Anterior cingulate cortex (tissue), 58 donors: ENCODE results near the gene RBBP9.
A peak's percentile ranks its signal among the peaks of the same experiment; 100 is the strongest.
"Not testable (repeated sequence)": the region's sequence is repeated elsewhere in the genome, so short reads cannot be mapped to it uniquely, and the experiment has no call there.

Experiments
- DNase-seq, 58 donors: peaks; one replicate each; lab custom pipeline; 2025; lab: John Stamatoyannopoulos, UW

The RBBP9 gene

GRCh38 chr20:18506744-18507143 lies 9.7 kb upstream of the RBBP9 start:
- peak in 1 of 58 donors; percentile 2 for DNase-seq

- peak in 26 of 58 donors; percentile 1 to 57 (median 10) for DNase-seq
These were observed 7.5 kb upstream of the RBBP9 start for GRCh38 chr20:18504479-18505060.

GRCh38 chr20:18501672-18502071 lies 4.6 kb upstream of the RBBP9 start:
- DNase-seq = not testable (repeated sequence)

- no peak for DNase-seq
These were observed 578 bp upstream of the RBBP9 start for GRCh38 chr20:18497603-18498002.

- DNase-seq = no peak
These were observed 983 bp downstream of the RBBP9 start for GRCh38 chr20:18496042-18496441.

- DNase-seq = no peak
These were observed 8.7 kb downstream of the RBBP9 start for GRCh38 chr20:18488301-18488700.

GRCh38 chr20:18481596-18481995 lies 15.4 kb downstream of the RBBP9 start:
- DNase-seq = no peak

- no peak for DNase-seq
These were observed 19.2 kb downstream of the RBBP9 start for GRCh38 chr20:18477821-18478220.

GRCh38 chr20:18477218-18477617 lies 19.8 kb downstream of the RBBP9 start:
- DNase-seq = no peak

- DNase-seq = peak; percentile 78 to 100 (median 94)
These were observed 29.9 kb downstream of the RBBP9 start, which contains the start of the genes DZANK1 and POLR3F for GRCh38 chr20:18466894-18467730. DZANK1 (minus strand) TSS chr20:18467030; CDS start chr20:18465358, 1,672 bp downstream. POLR3F (plus strand) TSS chr20:18467390; CDS start chr20:18467507, 117 bp downstream.

GRCh38 chr20:18466574-18466893 lies 30.5 kb downstream of the RBBP9 start:
- DNase-seq = peak in 12 of 58 donors; percentile 79 to 94 (median 90)

GRCh38 chr20:18465536-18466200 lies 31.4 kb downstream of the RBBP9 start:
- DNase-seq = no peak

GRCh38 chr20:18456600-18456999 lies 40.4 kb downstream of the RBBP9 start:
- DNase-seq = no peak

GRCh38 chr20:18443886-18444285 lies 53.1 kb downstream of the RBBP9 start:
- DNase-seq = no peak

GRCh38 chr20:18440403-18440802 lies 56.6 kb downstream of the RBBP9 start:
- DNase-seq = no peak

- DNase-seq = no peak
These were observed 60.2 kb downstream of the RBBP9 start for GRCh38 chr20:18436847-18437246.
